Globus pallidus (tissue), 1 donor: Measurements from ENCODE around the gene FBLN1.
A peak's percentile ranks its signal among the peaks of the same experiment; 100 is the strongest.

ENCODE experiments used
- DNase-seq: peaks from one replicate; pipeline ENCODE4 v3.0.0-alpha.2; 2015; ENCODE audit warnings: low spot score

Gene FBLN1

GRCh38 chr22:45571089-45571488 lies 68.4 kb downstream of the FBLN1 start:
- no peak for DNase-seq

GRCh38 chr22:45572444-45572843 lies 69.8 kb downstream of the FBLN1 start:
- DNase-seq: no peak

- DNase-seq: no peak
Measured at GRCh38 chr22:45574069-45574703, 71.5 kb downstream of the FBLN1 start.

- DNase-seq: no peak
Measured at GRCh38 chr22:45575173-45575572, 72.5 kb downstream of the FBLN1 start.

GRCh38 chr22:45575607-45576272 lies 73.1 kb downstream of the FBLN1 start:
- no peak for DNase-seq

GRCh38 chr22:45576273-45576625 lies 73.6 kb downstream of the FBLN1 start:
- DNase-seq: no peak

- no peak for DNase-seq
Measured at GRCh38 chr22:45576730-45577464, 74.2 kb downstream of the FBLN1 start.

GRCh38 chr22:45577746-45578523 lies 75.3 kb downstream of the FBLN1 start:
- peak; percentile 66 for DNase-seq

- no peak for DNase-seq
Measured at GRCh38 chr22:45578524-45579147, 76.0 kb downstream of the FBLN1 start.

GRCh38 chr22:45579306-45579705 lies 76.6 kb downstream of the FBLN1 start:
- no peak for DNase-seq

- no peak for DNase-seq
Measured at GRCh38 chr22:45579806-45580725, 77.4 kb downstream of the FBLN1 start.

GRCh38 chr22:45580726-45581381 lies 78.2 kb downstream of the FBLN1 start:
- no peak for DNase-seq

- DNase-seq: no peak
Measured at GRCh38 chr22:45581549-45582080, 78.9 kb downstream of the FBLN1 start.

GRCh38 chr22:45582236-45582954 lies 79.7 kb downstream of the FBLN1 start:
- DNase-seq: no peak

- DNase-seq: no peak
Measured at GRCh38 chr22:45582955-45583320, 80.3 kb downstream of the FBLN1 start.

- no peak for DNase-seq
Measured at GRCh38 chr22:45583504-45583903, 80.8 kb downstream of the FBLN1 start.

GRCh38 chr22:45584121-45584570 lies 81.5 kb downstream of the FBLN1 start:
- DNase-seq: no peak

GRCh38 chr22:45584621-45585436 lies 82.1 kb downstream of the FBLN1 start:
- DNase-seq: no peak

- DNase-seq: no peak
Measured at GRCh38 chr22:45585437-45585755, 82.7 kb downstream of the FBLN1 start.
